GM21381 (cell line): ENCODE data around the gene VPS8.

ENCODE experiments used
- ATAC-seq: cut with Tn5 transposase; IDR thresholded peaks from one replicate; pipeline ENCODE4 v1.9.1; 2021; ENCODE audit warnings: mild to moderate bottlenecking, moderate library complexity; ENCODE audit not compliant: unreplicated experiment

The VPS8 gene

DNA sequence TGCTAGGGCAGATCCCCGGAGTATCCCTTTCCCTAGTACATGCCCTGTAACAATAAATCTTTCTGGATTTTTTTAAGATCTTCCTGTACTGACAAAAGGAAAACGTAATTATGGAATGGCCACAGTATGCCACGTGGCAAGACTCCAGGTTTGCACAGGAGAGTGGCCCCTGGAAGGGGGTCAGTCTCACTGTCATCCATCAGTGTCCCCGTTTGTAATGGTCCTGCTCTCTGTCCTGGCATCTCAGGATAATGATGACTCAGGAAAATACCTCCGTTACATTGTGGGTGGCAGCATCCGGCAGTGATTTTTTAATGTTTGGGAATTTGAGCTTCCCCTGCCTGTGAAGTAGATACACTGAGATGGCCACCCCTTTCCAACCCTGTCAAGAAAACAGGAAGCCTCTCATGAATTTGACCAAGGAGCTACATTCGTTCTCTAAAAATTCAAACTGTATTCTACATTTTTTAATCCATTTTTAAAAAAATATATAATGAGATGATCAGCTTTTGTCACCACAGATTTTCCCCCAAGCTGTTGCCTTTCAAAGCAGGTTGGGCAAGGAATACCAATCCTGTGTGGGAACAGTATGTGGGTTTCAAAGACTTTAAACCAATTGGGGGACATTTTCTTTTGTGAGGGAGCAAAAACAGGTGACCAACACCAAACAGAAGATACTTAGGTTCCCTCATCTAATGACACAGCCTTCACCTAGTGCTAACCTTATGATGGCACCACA lies 230.5 kb downstream of the VPS8 start:
- no peak for ATAC-seq

DNA sequence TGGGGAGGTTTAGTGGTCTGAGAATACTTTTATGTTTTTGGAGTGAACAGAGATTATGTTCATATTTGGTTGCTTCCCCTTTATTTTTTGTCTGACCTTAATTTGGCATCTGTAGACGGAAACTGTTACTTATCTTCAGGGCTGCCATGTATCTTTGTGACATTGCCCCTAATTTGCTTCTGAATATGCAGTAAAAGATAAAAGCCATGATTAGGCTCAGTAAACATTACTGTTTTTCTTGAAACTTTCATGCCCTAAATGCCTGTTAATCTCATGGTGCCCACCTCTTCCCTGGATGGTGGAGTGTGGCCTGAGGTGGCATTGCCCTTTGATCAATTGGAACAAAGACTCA lies 234.2 kb downstream of the VPS8 start:
- no peak for ATAC-seq

DNA sequence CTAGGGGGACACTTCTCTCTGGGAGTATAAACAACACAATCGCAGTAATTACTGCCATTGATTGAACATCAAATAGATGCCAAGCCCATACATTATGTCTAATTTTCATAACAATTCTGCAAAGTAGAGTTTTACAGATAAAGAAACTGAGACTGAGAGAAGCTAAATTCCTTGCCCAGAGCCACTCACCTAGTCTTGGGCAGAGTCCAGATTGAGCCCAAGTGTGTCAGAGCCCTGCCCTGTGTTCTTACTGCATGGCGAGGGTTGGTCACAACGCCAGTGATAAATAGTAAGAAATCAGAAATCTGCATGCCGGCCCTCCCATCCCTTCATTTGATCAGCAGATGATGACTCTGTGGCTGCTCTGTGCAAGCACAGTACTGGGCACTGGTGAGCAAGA lies 234.6 kb downstream of the VPS8 start:
- ATAC-seq = no peak

DNA sequence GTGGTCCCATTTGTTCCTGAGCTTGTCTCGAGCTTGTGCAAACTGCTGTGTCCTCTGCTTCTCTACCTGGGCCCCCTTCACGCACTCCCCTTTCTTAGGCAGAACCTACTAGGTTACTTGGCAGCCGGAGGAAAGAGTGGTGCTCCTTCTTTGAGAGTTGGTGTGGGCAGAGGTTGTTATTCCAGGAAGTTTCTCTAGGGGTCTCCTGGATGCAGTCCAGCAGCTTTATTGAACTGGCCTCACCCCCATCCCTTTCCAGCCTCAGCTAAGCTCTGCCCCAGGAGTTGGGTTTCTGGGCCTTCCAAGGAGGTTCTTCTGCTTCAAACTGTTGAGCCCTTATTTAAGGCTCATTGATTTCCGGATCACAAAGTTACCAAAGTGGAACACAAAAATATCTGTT lies 237.7 kb downstream of the VPS8 start:
- no peak for ATAC-seq

DNA sequence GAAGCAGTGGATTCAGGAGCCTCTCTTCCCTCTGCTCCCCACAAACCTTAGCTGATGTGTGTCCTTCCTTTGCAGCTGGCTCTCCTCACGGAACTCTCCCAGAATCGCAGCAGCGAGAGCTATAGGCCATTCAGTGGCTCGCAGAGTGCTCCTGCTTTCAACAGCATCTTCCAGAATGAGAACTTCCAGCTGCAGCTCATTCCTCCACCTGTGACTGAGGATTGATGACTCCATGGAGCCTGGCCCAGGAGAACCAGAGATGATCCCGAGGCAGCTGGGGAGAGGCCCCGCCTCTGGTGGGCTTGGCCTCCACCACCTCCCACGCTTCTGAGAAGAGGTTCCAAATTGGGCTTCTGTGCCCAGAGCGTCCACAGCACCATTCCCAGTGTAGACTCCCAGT lies 239.8 kb downstream of the VPS8 start:
- ATAC-seq = no peak

DNA sequence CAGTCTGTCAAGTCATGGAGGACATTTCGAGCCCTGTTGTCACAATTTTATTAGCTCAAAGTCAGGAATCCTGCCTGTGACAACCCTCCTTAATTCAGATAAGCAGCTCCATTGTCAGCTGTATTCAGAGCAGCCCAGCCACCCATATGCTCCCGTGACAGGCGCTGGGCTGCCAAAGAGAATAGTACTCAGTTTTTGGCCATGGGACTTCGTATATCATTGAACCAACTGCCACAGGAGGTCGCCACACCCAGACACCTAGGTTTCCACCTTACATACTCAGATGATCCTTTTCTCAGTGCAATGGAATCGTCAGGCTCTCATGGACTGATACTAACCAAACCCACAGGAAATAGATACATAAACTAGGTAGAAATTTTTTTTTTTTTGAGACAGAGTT lies 240.7 kb downstream of the VPS8 start:
- ATAC-seq = no peak

DNA sequence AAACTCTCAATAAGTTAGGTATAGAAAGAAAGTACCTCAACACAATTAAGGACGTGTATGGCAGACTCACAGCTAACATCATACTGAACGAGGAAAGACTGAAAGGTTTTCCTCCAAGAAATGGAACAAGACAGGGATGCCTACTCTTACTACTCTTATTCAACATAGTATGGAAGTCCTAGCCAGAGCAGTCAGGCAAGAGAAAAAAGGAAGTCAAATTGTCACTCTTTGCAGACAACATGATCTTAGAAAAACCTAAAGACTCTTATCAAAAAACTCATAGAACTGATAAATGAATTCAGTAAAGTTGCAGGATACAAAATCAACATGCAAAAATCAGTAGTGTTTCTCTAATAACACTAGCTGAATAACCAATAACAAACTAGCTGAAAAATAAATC lies 244.9 kb downstream of the VPS8 start:
- ATAC-seq = no peak

DNA sequence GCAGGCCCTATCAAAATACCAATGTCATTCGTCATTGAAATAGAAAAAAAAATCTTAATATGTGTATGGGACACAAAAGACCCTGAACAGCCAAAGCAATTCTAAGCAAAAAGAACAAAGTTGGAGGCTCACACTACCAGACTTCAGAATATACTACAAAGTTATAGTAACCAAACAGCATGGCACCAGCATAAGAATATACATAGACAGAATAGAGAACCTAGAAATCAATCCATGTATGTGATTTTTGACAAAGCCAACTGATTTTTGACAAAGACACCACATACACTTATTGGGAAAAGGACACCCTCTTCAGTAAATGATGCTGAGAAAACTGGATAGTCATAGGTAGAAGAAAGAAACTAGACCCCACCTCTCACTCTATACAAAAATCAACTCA lies 245.9 kb downstream of the VPS8 start:
- no peak for ATAC-seq

DNA sequence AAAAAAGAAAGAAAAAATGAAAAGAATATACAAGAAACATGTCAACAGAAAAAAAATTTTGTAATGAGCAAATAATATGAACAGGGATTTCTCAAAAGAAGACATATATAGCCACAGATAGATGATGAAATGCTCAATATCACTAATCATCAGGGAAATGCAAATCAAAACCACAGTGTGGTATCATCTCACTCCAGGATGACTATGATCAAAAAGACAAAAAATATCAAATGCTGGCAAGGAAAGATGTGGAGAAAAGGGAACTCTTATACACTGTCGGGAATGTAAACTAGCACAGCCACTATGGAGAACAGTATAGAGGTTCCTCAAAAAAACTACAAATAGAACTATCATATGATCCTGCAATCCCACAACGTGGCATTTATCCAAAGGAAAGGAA lies 246.8 kb downstream of the VPS8 start:
- ATAC-seq = no peak

DNA sequence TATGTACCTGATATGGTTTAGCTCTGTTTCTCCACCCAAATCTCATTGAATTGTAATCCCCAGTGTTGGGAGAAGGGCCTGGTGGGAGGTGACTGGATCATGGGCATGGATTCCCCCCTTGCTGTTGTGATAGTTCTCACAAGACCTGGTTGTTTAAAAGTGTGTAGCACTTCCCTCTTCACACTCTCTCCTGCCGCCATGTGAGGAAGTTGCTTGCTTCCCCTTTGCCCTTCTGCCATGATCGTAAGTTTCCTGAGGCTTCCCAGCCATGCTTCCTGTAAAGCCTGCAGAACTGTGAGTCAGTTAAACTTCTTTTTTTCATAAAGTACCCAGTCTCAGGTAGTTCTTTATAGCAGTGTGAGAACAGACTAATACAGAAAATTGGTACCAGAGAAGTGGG lies 247.8 kb downstream of the VPS8 start:
- no peak for ATAC-seq

DNA sequence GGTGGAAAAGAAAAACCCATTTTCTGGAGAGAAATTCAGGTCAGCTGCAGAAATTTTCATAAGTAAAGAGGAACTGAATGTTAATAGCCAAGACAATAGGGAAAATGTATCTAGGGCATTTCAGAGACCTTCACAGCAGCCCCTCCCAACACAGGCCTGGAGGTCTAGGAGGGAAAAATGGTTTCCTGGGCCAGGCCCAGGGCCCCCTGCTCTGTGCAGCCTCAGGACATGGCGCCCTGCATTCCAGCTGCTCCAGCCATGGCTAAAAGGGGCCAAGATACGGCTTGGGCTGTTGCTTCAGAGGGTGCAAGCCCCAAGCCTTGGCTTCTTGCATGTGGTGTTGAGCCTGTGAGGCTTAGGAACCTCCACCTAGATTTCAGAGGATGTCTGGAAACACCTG lies 248.7 kb downstream of the VPS8 start:
- ATAC-seq = no peak

DNA sequence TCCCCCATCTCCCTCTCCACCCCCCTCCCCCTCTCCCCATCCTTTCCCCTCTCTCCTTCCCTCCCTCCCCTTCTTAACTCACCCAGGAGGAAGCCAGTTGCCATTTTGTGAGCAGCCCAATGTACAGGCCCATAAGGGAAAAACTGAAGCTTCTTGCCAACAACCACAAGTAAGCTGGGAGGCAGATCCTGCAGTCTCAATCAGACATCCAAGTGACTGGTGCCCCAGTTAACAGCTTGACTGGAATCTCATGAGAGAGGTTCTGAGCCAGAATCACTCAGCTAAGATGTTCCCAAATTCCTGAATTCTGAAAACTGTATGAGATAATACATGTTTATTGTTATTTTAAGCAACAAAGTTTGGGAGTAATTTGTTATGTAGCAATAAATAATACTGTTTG lies 250.2 kb downstream of the VPS8 start:
- no peak for ATAC-seq

DNA sequence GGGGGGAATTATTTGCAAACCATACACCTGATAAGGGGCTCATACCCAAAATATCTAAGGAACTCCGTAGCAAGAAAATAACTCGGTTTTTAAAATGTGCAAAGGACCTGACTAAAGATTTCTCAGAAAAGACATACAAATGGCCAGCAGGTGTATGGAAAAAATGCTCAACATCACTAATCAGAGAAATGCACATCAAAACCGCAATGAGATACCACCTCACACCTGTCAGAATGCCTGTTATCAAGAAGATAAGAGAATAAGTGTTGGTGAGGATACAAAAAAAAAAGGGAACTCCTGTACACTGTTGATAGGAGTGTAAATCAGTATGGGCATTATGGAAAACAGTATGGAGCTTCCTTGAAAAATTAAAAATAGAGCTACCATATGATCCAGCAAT lies 251.5 kb downstream of the VPS8 start:
- no peak for ATAC-seq

DNA sequence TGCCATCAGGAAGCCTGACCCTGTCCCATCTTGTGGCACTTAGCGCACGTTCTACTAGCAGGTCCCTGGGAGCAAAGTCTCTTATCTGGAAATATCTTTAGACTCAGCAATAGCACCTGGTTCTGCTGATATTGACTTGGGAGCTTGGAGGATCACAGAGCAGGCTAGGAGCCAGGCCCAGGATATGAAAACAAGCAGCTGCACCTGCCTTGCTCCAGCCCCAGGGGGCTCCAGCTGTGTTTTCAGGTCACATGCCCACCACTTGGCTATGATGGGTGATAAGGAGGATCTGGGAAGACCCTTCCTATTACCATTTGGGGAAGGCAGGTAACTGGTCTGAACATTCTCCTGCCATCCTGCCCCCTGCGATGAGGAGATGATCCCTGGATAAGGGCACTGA lies 253.1 kb downstream of the VPS8 start:
- ATAC-seq = no peak

DNA sequence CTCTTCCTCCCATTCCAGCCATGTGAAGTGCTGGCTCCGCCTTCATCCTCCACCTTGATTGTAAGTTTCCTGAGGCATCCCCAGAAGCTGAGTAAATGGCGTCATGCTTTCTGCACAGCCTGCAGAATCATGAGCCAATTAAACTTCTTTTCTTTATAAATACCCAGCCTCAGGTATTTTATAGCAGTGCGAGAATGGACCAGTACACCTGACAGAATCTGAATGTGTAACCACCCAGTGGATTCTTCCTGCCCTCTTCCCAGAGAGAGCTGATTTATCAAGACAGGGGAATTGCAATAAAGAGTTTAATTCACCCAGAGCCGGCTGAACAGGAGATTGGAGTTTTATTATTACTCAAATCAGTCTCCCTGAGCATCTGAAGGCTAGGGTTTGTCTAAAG lies 254.3 kb downstream of the VPS8 start:
- ATAC-seq = no peak

DNA sequence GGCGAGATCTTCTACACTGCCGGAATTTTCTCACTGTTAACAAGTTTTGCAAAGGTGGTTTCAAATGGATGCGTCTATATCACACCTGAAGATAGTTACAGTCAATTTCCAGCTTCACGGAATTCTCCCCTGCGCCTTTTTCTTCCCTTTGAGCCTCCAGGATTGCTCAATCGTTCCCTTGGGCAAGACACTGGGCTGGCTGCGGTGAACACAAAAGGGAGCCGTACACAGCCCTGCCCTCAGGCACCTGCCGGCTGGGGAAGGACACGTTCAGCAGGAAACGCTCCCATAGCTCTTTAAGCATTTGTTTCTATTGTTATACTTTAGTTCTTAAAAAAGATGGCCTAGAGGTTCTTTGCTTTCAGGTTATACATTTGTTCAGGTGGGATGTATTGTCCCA lies 255.2 kb downstream of the VPS8 start:
- ATAC-seq = no peak

DNA sequence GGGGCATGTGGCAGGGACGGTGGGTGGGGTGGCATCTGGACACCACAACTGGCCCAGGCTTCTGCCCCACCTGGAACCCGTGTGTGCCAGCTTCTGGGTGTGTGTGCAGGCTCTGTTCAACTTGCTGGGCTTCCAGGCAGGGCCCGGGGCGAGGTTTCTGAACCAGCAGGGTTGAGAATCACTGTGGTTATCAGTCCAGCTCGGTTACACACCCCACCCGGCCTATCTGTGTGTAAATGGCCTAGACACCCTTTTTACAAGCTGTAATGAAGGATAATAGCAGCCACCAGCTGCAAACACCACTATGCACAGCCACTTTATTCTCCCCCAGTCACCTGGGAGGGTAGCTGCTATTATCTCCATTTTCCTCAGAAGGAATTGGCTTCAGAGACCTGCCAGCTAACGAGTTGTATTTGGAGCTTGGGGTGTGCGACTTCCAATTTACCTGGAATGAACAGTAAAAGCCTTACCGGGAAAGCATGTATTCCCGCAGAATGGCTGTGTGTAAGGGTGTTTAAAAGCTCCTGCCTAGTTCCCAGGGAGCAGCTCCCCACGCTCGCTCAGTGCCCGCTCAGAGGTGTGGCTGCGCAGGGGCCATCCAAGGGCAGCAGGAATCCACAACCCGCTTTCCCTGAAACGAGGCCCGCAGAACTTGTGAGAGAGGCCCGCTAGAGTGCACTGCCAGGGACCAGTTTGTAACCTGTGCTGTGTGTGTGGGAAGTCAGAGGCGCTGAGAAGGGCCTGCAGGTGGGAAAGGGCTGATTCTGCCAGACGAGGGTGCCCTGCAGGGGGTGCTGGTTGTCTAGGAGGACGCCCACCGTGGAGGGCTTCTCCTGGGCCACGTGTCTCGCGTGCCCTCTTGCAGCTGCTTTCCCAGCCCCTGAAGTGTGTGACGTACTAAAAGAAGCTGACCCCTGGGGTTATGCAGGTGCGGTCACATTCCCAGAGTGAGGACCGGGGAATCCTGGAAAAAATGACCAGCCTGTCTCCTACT lies 257.4 kb downstream of the VPS8 start:
- ATAC-seq = no peak

DNA sequence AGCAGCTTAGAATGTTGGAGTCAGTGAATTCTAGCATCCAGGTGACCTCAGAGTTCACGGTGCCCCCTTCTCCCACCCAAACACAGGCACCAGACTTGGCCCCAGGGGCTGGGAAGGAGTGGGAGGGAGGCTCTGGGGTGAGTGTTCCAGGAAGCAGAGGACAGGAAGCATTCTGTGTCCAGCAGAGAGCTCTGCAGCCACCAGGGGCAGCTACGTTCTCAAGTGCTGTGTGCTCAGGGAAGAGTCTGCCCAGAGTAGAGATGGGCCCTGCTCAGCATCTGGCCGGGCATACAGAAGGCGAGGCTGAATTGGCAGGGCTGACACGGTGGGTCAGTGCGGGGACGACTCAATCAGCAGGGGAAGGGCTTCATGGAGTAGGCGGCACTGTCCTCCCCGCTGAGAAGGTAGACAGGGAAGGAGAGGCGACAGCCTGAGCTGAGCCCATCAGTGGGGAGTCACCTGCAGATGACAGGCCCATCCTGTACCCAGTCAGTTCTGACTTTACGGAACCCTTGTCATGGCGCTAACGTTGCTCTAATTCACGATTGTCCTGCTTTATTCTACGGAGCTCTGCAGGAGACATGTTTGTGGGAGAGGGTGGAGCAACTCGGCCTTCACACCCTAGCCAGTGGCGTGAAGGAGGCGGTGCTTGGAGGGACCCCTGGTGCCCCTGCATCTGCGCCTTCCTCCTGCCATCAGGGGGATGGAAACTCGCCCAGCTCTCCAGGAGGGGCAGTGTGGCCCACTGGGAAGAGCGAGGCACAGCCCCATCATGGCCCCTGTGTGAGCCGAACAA lies 258.7 kb downstream of the VPS8 start:
- ATAC-seq = no peak

DNA sequence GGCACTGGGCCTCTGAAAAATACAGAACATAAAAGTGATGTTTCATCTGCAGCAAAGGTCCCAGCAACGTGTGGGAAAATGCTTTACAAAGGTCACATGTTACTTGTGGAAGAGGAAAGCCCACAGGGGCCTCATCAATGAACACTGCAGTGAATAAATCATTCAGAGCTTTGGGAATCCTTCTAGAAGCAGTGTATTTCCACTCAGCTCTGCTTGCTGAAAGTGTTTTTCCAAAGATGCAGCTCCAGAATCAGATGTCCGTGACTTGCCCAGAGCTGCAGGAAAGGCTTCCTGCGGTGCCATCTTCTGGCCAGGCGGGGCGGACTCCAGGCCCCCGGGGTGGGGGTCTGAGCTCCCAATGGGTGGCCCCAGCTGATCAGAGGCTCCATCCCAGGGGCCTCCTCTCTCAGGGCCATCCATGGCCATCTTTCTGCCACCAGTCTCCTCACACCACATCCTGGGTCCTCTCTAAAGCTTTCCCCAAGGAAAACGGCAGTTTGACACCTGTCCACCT lies 259.4 kb downstream of the VPS8 start:
- no peak for ATAC-seq

DNA sequence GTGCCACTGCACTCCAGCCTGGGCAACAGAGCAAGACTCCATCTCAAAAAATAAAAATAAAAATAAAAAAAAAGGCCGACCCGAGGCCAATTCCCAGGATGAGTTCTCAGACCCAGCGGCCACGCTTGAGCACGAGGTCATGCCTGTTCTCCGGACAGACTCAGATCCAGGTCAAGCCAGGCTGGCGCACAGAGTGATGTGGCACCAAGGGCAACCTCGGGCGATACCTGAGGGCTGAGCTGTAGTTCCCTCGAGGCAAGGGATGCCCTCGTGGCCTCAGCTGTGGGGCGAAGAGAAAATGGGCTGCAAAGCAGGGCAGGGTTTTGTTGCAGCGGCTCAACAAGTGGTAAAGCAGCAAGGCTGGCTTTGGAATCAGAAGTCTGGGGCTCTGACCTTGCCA lies 263.6 kb downstream of the VPS8 start:
- no peak for ATAC-seq

DNA sequence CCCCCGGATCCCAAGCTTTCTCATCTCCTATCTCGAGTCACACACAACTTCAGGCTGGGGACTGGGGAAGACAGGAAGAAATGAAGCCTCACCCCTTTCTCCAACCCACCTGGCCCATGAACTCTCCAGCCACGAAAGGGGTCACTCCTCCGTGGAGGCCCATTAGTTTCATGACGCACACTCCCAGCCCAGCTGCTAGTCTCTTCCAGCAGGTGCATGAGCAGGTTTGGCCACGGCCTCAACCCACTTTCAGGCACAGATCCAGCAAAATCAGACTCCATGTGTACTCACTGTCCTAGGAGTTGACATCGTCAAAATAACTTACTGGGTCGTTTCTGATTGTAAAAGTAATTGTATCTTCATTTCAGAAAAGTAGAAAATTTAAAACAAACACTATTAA lies 264.3 kb downstream of the VPS8 start:
- no peak for ATAC-seq
